ENCODE measurements around the gene S100A16.
"Not testable (repeated sequence)": the region's sequence is repeated elsewhere in the genome, so short reads cannot be mapped to it uniquely, and the experiment has no call there.

DNA sequence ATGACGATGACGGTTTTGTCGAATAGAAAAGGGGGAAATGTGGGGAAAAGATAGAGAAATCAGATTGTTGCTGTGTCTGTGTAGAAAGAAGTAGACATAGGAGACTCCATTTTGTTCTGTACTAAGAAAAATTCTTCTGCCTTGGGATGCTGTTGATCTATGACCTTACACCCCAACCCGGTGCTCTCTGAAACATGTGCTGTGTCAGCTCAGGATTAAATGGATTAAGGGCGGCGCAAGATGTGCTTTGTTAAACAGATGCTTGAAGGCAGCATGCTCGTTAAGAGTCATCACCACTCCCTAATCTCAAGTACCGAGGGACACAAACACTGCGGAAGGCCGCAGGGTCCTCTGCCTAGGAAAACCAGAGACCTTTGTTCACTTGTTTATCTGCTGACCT is 37.4 kb downstream of the S100A16 start:
- not testable (repeated sequence) for TF ChIP-seq FOXJ3 (CRISPR knock-in tag; IDR thresholded peaks at IDR 0.05; ENCODE audit: borderline replicate concordance); ZNF416 (CRISPR knock-in tag; IDR thresholded peaks at IDR 0.05)
- TF ChIP-seq, protein P1, sequence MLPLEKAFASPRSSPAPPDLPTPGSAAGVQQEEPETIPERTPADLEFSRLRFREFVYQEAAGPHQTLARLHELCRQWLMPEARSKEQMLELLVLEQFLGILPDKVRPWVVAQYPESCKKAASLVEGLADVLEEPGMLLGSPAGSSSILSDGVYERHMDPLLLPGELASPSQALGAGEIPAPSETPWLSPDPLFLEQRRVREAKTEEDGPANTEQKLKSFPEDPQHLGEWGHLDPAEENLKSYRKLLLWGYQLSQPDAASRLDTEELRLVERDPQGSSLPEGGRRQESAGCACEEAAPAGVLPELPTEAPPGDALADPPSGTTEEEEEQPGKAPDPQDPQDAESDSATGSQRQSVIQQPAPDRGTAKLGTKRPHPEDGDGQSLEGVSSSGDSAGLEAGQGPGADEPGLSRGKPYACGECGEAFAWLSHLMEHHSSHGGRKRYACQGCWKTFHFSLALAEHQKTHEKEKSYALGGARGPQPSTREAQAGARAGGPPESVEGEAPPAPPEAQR (CRISPR knock-in tag; IDR thresholded peaks at IDR 0.05) = not testable (repeated sequence)
- TF ChIP-seq, protein P2, sequence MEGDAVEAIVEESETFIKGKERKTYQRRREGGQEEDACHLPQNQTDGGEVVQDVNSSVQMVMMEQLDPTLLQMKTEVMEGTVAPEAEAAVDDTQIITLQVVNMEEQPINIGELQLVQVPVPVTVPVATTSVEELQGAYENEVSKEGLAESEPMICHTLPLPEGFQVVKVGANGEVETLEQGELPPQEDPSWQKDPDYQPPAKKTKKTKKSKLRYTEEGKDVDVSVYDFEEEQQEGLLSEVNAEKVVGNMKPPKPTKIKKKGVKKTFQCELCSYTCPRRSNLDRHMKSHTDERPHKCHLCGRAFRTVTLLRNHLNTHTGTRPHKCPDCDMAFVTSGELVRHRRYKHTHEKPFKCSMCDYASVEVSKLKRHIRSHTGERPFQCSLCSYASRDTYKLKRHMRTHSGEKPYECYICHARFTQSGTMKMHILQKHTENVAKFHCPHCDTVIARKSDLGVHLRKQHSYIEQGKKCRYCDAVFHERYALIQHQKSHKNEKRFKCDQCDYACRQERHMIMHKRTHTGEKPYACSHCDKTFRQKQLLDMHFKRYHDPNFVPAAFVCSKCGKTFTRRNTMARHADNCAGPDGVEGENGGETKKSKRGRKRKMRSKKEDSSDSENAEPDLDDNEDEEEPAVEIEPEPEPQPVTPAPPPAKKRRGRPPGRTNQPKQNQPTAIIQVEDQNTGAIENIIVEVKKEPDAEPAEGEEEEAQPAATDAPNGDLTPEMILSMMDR (IDR thresholded peaks at IDR 0.05) = not testable (repeated sequence)
- TF ChIP-seq, protein P3, sequence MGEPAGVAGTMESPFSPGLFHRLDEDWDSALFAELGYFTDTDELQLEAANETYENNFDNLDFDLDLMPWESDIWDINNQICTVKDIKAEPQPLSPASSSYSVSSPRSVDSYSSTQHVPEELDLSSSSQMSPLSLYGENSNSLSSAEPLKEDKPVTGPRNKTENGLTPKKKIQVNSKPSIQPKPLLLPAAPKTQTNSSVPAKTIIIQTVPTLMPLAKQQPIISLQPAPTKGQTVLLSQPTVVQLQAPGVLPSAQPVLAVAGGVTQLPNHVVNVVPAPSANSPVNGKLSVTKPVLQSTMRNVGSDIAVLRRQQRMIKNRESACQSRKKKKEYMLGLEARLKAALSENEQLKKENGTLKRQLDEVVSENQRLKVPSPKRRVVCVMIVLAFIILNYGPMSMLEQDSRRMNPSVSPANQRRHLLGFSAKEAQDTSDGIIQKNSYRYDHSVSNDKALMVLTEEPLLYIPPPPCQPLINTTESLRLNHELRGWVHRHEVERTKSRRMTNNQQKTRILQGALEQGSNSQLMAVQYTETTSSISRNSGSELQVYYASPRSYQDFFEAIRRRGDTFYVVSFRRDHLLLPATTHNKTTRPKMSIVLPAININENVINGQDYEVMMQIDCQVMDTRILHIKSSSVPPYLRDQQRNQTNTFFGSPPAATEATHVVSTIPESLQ (CRISPR knock-in tag; IDR thresholded peaks at IDR 0.05) = not testable (repeated sequence)

Measured in WTC11 (cell line).